Brain microvascular endothelial cell (primary cell): Measurements from ENCODE around the gene CCDC197.
A peak's percentile ranks its signal among the peaks of the same experiment; 100 is the strongest.

Source experiments
- DNase-seq: peaks from one replicate; pipeline ENCODE4 v3.0.0-alpha.2; 2020
- H3K27ac ChIP-seq: fragments of 250-450 bp; sonication (Bioruptor Pico); 2 replicates; pipeline ENCODE4 v1.5.1; 2020; ENCODE audit warnings: mild to moderate bottlenecking, moderate library complexity
- H3K27me3 ChIP-seq: fragments of 250-450 bp; sonication (Bioruptor Pico); replicated peaks from 2 replicates; pipeline ENCODE4 v1.5.1; 2020; ENCODE audit warnings: mild to moderate bottlenecking
- H3K36me3 ChIP-seq: fragments of 250-450 bp; sonication (Bioruptor Pico); replicated peaks from 2 replicates; pipeline ENCODE4 v1.5.1; 2020; ENCODE audit warnings: mild to moderate bottlenecking
- H3K4me3 ChIP-seq: 2 replicates; pipeline ENCODE4 v1.5.1; 2011; ENCODE audit warnings: low read depth, mild to moderate bottlenecking, control low read depth, low read length, moderate library complexity
- in situ Hi-C: cut with HindIII; loops from 2 replicates; pipeline ENCODE4 v1.10.0; 2017; ENCODE audit warnings: low sequenced_read_pairs, low pct_ligation_motif_present
- TF ChIP-seq, protein P1 (sequence below): IDR thresholded peaks from 2 replicates; pipeline ENCODE4 v1.5.1; 2011; ENCODE audit warnings: low read depth, mild to moderate bottlenecking, moderate library complexity, low read length, control low read depth, inconsistent platforms; ENCODE audit errors: missing control alignments

CCDC197 gene

GRCh38 chr14:94041551-94042346 lies 44.6 kb downstream of the CCDC197 start:
- no peak overlapping the region for H3K4me3 ChIP-seq
- no peak overlapping the region for H3K27ac ChIP-seq
- TF ChIP-seq, protein P1, sequence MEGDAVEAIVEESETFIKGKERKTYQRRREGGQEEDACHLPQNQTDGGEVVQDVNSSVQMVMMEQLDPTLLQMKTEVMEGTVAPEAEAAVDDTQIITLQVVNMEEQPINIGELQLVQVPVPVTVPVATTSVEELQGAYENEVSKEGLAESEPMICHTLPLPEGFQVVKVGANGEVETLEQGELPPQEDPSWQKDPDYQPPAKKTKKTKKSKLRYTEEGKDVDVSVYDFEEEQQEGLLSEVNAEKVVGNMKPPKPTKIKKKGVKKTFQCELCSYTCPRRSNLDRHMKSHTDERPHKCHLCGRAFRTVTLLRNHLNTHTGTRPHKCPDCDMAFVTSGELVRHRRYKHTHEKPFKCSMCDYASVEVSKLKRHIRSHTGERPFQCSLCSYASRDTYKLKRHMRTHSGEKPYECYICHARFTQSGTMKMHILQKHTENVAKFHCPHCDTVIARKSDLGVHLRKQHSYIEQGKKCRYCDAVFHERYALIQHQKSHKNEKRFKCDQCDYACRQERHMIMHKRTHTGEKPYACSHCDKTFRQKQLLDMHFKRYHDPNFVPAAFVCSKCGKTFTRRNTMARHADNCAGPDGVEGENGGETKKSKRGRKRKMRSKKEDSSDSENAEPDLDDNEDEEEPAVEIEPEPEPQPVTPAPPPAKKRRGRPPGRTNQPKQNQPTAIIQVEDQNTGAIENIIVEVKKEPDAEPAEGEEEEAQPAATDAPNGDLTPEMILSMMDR: no peak
- DNase-seq: peak; percentile 17
- H3K27me3 ChIP-seq: no peaks in the 10 kb centered on the region
- H3K36me3 ChIP-seq: peaks cover 2% of the 10 kb centered on the region
- in situ Hi-C loops: no loop called here

- H3K36me3 ChIP-seq: peaks cover 5% of the 10 kb centered on the region
- TF ChIP-seq, protein P1: no peak
- H3K27me3 ChIP-seq: no peaks in the 10 kb centered on the region
- no peak for DNase-seq
- no peak overlapping the region for H3K4me3 ChIP-seq
- no peak overlapping the region for H3K27ac ChIP-seq
- in situ Hi-C loops: no loop called here
Observed at GRCh38 chr14:94042433-94043091, 45.5 kb downstream of the CCDC197 start.

DNA sequence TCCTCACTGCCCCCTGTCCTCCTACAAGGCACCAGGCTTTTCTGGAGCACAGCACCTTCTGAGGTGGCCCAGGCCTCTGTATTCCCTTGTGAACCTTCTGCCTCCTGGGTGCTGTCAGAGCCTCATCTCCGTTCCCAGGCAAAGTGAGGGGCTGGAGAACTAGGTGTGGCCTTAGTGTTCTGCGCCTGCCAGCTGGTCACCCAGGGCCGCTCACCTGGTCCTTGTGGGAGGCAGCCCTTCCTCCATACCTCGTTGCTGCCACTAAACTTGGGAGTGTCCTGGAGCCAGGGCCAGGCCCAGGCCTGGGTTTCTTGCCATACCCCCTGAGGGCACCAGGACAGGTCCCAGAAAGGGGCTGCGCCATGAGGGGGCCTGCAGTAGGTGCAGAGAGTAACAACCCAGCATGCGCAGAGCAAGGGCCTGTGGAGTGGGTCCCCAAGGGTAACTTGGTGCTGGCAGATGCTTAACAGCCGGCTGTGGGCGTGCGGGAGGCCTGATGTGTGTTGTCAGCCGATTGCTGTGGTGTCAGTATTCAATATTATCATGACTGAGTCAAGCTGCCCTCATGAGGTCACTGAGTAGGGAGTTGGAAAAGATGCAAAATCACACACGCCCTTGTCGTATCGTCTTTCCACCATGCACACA lies 46.1 kb downstream of the CCDC197 start:
- Histone ChIP-seq H3K36me3 (peaks cover 5% of the 10 kb centered on the region), H3K4me3 (no peak overlapping the region), H3K27ac (no peak overlapping the region), H3K27me3 (no peaks in the 10 kb centered on the region)
- DNase-seq: no peak
- TF ChIP-seq, protein P1: no peak
- in situ Hi-C loops: no loop called here

GRCh38 chr14:94043756-94044475 lies 46.8 kb downstream of the CCDC197 start:
- in situ Hi-C loops: no loop called here
- Histone ChIP-seq H3K27ac (no peak overlapping the region), H3K4me3 (no peak overlapping the region), H3K36me3 (peaks cover 10% of the 10 kb centered on the region), H3K27me3 (no peaks in the 10 kb centered on the region)
- TF ChIP-seq, protein P1: no peak
- DNase-seq: no peak

DNA sequence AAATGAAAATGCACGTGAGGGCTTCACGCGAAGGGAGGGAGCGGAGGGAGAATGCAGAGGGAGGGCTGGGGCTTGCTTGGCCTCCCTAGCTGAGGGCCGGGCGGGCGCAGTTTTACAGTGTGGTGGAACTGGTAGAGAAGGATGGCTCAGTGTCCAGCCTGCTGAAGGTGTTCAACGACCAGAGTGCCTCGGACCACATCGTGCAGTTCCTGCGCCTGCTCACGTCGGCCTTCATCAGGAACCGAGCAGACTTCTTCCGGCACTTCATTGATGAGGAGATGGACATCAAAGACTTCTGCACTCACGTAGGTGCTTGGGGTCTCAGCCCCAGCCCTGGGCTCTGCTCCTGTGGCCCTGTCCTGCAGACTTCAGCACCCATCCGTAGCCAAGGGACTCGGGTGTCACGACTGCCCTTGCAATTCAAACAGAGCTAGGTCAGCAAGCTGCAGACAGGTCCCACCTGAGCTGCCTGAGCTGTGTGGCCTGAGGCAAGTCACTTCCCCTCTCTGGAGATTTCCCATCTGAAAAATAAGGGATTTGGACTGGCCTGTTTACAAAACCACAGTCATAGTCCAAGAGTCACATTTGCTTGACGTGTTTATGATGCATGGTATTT lies 47.5 kb downstream of the CCDC197 start:
- Histone ChIP-seq H3K27me3 (no peaks in the 10 kb centered on the region), H3K4me3 (no peak overlapping the region), H3K36me3 (peaks cover 13% of the 10 kb centered on the region), H3K27ac (no peak overlapping the region)
- TF ChIP-seq, protein P1: no peak
- in situ Hi-C loops: no loop called here
- no peak for DNase-seq
